GM19397 (cell line): Measurements from ENCODE around the gene RAB7B.

ENCODE experiments used
- ATAC-seq: cut with Tn5 transposase; IDR thresholded peaks from one replicate; pipeline ENCODE4 v1.9.1; 2021; ENCODE audit warnings: mild to moderate bottlenecking, moderate library complexity; ENCODE audit not compliant: unreplicated experiment

The RAB7B gene

DNA sequence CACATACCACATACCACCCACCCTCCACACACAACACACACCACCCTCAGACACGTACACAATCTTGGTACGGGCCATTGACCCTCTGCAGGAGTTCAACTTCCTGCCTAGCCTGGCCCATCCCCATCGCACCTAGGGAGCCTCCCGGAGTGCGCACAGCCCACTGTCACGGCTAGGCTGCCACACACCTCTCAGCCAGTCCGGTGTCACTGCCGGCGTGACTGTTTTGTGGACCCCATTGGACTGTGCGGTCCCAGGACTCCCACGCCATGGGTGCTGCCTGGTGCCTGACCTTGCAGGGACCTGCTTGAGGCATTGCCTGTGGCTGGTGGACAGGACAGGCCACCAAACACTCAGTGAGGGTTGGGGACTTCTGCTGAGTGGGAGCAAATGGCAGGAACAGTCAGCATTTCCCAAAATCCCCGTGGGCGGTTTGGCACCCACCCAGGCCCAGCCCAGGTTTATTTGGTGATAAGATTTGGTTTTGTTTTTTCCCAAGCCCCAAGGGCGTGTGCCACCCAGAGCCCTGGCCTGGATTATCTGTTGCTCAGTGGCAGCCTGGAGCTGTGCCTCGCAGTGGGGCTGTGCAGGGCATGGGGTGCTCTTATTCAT, 27.7 kb downstream of the RAB7B start:
- no peak for ATAC-seq

DNA sequence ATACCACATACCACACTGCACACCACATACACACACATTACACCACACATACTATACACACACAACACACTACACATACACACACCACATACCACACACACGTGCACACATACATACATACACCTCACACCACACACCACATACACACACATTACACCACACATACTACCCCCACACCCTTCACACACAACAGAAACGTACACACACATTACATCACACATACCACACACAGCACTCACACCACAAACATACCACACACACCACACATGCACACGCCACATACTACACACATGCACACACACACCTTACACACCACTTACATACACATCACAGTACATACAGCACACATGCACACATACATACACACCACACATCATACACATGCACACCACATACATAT, 28.5 kb downstream of the RAB7B start:
- ATAC-seq, result no peak

DNA sequence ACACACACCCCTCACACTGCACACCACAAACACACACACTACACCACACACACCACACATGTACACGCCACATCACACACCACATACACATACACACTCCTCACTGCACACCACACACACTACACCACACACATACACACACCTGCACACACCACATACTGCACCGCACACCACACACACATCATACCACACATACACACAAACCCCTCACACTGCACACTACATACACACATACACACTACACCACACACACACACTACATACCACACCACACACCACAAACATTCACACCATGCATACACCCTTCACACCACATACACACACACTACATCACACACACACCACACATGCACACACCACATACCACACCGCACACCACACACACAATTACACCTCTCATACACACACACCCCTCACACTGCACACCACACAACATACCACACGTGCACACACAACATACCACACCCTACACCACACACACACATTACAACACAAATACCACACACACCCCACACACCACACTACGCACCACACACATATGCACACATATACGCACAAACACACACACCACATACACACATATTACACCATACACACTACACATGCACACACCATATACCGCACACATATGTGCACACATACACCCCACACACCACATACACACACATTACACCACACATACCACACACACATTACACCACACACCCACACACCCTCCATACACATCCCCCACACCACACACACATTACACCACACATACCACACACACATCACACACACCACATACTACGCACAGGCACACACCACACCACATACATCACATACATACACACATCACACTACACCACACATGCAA, 29.6 kb downstream of the RAB7B start:
- ATAC-seq, result no peak

DNA sequence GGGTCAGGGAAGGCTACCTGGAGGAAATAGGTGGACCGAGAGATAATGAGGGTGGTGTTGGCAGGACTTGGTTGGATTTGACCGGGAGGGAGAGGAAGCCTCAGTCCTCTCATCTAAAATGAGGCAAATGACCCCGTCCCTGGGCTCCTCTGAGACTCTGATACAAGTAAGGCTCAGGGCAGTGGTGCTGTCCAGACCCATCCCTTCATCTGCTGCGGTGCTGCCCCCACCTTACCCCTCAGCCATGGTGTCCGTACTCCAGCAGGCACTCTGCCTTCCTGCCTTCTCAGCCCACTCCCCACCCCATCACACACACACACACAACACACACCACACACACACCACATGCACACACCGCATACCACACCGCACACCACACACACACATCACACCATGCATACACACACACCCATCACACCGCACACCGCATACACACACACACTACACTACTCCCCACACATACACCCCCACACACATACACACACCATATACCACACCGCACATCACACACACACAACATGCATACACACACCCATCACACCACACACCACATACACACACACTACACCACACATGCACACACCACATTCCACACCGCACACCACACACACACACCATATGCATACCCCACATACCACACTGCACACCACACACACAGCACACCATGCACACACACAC, 30.6 kb downstream of the RAB7B start:
- no peak for ATAC-seq

DNA sequence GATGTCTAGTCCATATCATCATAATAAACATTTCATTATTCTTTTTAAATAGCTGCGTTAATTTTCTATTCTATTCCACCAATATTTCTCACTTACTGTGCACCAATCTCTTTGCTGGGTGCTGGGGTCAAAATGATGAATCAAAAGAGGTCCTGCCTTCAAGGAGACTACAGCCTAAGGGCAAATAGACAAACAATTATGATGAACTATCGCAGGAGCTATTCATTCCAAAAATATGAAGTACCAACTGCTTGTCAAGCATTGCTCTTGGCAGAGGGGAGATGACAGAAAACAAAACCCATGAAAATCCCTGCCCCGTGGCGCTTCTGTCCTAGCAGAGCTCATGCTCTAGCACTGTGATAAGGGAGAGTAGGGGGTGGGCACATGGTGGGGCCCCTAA, 31.1 kb downstream of the RAB7B start:
- ATAC-seq, result no peak

DNA sequence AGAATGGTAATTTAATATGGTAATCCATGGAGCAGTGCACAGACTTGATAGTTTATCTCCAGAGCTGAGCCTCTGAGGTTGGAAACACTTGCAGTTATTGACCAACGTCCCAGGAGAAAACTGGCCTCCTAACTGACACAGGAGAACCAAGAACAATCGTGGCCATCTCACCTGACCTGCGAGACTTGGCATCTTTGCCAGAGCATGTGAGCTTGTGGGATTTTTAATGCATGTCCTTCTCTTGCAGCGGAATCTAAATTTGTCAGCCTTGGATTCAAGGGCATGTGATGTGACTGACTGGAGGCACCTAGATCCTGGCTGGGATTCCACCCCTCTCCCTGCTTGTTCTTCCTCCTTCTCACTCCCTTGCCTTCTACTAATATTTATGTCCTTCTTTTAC, 32.1 kb downstream of the RAB7B start:
- no peak for ATAC-seq

DNA sequence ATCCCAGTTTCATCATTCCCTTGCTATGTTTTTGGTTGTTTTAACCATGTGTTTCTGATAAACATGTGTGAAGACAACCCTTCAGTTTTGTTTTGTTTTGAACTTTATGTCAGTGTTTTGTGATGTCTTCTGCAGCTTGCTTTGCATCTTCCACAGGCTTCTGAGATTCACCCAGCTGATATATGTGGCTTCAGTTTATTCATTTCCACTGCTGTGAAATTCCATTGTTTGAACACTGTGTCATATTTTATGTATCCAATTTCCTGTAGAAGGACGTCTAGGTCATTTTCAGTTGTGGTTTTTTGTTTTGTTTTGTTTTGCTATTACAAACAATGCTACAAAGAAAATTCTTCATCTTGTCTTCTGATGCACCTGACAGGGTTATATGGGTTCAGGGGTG, 32.7 kb downstream of the RAB7B start:
- ATAC-seq, result no peak

DNA sequence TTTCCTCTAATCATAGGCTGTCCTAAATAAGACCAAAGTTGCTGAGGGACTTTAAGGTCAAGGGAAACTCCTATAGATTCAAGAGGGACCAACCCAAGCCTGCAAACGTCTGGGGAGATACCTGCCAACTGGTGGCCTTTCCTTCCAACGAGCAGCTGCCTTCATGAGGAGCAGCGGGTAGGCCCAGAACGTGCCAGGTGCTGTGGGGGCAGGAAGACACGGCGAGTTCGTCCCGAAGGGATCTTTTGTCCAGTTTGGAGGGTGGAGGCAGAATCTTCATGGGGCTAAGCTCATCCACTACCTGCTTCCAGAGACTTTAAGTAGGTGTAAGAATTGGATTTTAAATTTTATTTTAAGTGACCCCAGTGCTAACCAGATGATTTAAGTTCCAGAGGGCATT, 34.0 kb downstream of the RAB7B start:
- no peak for ATAC-seq

DNA sequence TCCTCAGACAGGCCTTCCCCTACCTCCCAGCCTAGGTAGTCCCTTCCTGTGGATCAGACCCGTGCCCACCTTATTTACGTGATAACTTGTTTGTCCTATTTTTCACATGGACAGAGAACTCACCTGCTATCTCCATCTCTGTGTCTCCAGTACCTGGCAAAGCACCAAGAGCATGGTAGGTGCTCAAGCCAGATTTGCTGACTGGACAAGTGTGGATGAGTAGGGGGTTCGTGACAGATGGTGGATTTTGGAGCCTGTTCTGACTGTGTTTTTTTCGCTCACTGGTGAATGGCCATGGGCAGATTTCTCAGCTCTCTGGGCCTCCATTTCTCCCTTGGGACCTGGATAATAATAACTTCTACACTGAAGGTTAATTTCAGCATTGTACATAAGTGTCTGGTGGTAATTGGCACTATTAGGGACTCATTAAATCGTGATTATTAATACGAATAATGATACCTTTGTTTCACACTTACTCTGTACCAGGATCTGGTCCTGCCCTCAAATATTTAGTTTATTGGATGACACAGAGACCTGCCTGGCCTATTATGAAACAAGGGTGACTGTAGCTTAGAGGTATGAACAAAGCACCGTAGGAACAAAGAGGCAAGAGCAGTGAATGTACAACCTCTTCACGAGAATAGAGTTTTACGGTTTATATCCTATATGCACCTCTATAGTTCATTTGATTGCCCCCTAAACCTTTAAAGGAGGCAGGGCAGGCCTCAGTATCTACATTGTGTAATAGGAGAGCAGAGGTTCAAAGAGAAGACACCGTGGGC, 35.5 kb downstream of the RAB7B start:
- ATAC-seq, result no peak

DNA sequence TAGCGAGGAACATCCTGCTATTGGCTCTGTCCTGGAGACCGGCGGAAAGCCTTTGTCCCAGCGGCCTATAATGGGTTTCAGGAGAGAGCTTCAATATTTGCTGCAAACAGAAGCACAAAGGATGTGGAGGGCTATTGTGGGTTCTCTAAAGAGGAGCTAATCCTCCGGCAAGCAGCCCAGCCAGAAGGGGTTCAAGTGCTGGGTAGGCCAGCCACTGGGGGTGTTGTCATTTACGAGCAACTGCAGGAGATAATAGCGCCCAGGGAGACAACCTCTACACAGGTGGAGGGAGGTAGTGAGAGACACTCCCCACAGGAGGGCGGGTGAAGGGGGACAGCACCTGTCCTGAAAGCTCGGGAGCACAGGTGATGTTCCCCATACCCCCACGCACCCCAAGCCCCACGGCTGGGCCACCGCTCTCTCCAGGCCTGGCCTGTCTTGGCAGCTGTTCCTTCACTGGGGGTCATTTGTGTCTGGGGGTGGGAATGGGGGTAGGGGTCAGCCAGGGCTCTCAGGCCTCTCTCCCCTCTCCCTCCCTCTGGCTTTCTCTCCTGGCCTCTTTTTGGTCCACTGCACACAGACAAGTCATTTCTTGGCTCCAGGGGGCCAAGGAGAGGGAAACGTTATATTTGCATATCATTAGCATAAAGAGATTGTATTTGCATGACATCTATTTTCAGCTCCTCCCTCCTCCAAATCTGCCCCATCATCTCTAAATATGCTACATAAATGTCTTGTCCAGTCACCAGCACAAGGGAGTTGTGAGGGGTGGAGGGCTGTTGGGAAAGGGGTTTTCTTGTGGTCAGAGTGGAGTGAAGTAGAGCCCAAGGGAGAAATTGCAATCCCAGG, 37.9 kb downstream of the RAB7B start:
- ATAC-seq, result no peak

DNA sequence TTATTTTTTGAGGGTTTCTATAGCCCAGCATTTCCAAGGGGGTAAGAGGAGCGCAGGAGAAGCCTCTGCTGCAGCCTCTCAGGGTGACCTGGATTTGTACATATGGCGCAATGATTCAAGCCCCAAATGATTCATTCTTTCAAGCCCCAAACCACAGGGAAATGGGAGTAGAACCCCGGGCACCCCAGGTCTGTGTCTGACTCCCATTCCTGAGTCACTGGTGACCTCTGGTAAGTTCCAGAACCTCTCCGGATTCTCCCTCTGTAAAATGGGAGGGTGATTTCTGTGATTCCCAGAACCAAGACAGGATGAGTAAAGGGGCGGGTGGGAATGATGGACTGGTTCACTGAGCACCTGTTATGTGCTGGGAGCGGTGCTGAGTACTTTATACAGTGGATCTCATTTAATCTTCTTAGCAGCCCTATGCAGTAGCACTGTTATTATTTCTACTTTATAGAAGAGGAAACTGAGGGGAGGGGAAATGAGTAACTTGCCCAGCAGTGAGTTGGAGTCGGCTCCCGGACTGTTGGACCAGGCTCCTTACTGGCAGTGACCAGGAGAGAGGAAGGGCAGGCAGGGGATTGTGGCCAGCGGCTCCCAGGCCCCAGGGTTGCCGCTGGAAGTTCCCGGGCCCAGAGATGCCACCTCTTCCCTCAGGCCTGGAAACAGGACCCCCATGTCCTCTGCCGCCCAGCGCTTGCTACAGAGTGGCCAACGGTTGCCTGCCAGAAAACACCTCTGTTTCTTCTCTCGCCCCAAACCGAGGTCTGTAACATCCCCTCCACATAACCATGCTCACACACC, 39.6 kb downstream of the RAB7B start:
- no peak for ATAC-seq

DNA sequence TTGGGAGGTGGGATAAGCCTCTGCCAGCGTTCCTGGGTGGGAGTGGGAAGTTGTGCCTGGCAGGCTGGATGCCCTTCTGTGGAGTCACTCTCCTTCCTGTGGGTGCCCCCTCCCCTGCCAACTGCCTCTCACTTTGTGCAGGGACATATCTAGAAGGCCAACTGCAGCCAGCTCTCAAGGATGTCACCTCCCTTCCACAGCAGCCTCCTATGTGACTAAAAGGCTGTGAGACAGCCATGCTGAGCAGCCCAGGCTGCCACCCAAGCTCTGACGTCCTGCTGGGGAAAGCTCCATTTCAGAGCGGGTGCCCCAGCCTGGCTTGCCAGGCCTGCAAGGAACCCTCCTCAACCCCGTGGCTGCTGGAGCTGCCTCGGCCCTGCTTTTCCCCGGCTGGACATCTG, 40.4 kb downstream of the RAB7B start:
- no peak for ATAC-seq

DNA sequence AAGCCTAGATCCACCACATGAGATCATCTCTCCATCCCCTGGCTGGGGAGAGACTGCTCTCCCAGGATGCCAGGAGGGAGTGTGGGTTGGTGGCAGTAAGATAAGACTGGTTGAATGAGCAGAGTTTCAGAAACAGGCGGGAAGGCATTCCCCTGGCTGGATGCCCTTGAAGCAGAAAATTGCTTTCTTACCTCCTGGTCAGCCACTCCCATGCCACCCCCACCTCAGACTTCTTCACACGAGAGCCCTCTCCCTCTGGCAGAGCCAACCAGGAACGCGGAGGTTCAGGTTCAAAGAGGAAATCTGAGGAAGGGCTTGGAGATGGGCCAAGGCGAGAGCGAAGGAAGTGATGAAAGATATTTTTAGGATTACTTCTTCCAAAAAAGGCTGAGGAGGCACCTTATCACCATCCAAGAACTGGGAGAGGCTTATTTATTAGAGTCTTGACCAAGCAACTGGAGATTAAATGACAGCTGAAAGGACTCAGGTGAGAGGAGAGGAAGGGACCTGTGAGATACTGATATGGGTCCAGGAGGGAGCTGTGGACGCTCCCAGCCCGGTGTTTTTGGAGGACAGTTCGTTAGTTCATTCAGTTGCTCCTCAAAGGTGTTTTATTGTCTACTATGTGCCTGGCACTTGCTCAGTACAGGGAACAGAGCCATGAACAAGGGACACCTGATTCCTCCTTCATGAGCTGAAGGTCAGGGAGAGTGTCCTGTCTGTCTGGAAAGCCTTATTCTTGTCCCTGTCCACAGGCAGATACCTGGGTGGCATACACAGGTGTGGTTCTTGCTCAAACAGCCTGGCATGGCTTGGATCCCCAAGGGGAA, 41.0 kb downstream of the RAB7B start:
- ATAC-seq, result no peak

DNA sequence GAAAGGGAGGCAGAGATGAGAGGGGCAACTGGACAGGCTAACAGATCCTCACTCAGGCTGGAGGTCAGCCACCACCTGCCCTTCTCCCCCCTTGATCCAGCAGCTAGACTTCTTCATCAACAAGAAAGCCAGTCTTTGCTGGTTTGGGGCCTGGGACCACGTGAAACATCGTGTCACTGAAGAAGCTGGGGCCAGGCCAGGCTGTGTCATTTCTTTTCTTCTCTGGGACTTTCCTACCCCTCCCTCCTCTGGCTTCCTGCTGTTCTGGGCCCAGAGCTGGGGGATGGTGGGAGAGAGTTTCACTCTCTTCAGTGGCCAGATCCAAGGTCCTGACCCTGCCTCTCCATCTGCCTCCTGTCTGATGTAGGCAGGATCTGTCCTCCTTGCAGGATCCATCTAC, 41.8 kb downstream of the RAB7B start:
- ATAC-seq, result no peak

DNA sequence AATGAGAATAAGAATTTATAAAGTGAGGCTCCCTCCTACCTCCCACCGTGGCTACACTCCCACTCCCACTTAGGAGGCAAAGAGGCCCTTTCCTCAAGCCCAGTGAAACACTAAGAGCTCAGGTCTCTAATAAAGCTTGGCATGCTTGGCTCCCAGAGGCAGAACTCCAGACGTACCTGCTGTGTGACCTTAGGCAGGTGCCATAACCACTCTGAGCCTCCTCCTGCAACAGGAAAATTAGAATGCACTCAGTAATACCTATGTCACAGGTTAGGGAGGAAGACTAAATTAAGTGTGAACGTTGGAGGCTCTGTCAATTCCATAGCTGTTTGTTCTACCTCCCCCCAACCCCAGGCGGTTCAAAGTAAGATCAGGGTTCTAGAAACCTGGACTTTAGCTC, 43.4 kb downstream of the RAB7B start:
- no peak for ATAC-seq

DNA sequence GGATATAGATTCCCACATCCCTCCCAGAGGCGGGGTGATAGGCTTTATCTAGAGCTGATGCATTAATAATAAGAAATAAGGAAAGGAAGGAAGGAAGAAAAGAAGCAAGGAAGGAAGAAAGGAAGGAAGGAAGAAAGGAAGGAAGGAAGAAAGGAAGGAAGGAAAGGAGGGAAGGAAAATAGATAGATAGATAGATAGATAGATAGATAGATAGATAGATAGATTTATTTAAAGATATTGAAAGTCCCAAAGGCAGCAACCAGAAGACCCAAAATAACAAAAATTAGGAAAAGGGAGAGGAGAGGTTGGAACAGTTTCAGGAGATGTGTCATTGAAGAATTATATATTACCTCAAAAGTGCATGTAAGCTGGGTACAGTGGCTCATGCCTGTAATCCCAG, 47.7 kb downstream of the RAB7B start:
- no peak for ATAC-seq

DNA sequence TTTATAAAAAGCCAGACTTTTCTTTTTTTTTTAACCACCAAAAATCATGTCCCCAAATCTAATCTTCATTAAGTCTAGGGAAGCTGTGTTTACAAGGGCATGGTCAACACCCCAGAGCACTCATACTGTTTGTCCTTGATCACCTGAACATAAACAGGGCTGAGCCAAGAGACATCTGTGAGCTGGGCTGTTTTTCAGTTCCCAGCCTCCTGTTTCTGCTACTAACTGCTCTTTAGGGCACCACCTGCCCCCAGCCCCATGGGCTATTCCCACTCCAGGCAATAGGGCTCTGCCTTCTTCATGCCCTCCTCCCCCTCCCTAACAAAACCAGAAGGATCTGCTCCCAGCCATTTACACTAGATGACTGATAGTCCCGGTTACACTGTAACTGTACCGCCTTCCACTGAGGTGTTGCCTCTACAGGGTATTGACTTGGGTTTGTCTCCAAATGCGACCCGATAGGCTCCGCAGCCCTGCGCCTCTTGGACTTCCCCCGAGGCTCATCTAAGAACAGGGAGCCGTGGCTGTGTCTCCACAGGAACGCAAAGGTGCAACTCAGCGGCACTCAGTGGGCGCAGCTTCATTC, 48.3 kb downstream of the RAB7B start:
- ATAC-seq, result no peak

DNA sequence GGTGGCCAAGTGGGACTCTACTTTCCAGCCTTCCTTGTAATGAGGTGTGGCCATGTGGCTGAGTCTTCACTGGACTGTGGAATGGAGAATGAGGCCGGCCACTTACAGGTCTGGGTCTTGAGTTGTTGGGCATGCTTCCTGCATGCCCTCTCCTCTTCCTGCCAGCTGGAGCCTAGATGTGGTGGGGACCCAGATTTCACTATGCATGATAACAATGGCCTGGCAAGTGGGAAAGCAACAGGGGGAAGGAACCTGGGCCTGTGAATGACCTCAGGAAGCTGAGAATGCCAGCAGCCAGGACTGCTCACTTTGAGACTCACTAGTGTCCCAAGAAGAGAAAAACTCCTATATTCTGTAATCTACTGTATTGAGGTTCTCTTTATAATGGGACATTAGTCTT, 51.4 kb downstream of the RAB7B start:
- no peak for ATAC-seq
